GM12873 (cell line): ENCODE measurements around the gene ATL3.

Experiments
- TF ChIP-seq, protein P1 (sequence below): IDR thresholded peaks from 2 replicates; pipeline ENCODE4 v1.5.1; 2012; ENCODE audit warnings: low read depth, mild to moderate bottlenecking, moderate library complexity, low read length, control low read depth; ENCODE audit not compliant: insufficient read depth; ENCODE audit errors: missing control alignments

The ATL3 gene

DNA sequence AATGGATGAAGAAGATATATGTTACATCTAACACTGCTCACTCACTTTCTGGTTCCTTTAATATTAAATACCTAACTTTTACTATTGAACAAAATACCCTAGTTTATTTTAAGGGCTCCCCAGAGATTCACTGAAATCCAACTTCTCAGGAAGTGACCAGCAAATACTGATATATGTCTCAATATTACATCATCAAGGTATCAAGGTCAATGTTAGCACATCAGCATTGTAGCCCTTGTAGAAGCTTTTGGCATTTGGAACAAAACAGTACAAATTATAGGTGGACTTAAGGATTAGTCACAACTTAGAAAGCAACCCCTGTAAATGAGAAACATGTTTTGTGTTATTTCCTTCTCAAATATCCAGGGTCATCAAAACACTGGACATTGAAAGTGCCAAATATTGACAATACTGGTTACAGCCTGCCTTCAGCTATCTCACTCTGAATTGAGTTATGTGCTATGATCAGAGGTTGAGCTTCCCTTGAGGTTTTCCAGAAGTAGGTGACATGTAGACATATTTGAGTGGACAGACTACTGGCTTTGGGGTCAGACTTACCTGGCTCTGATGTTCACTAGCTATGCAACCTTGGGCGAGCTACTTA lies 1.9 kb upstream of the ATL3 start:
- TF ChIP-seq, protein P1, sequence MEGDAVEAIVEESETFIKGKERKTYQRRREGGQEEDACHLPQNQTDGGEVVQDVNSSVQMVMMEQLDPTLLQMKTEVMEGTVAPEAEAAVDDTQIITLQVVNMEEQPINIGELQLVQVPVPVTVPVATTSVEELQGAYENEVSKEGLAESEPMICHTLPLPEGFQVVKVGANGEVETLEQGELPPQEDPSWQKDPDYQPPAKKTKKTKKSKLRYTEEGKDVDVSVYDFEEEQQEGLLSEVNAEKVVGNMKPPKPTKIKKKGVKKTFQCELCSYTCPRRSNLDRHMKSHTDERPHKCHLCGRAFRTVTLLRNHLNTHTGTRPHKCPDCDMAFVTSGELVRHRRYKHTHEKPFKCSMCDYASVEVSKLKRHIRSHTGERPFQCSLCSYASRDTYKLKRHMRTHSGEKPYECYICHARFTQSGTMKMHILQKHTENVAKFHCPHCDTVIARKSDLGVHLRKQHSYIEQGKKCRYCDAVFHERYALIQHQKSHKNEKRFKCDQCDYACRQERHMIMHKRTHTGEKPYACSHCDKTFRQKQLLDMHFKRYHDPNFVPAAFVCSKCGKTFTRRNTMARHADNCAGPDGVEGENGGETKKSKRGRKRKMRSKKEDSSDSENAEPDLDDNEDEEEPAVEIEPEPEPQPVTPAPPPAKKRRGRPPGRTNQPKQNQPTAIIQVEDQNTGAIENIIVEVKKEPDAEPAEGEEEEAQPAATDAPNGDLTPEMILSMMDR, result no peak

DNA sequence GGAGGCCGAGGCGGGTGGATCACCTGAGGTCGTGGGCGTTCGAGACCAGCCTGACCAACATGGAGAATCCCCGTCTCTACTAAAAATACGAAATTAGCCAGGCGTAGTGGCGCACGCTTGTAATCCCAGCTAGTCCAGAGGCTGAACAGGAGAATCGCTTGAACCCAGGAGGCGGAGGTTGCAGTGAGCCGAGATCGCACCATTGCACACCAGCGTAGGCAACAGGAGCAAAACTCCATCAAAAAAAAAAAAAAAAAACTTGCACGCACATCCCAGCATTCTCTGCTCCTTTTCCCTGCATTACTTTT lies 934 bp upstream of the ATL3 start:
- TF ChIP-seq, protein P1, result no peak

DNA sequence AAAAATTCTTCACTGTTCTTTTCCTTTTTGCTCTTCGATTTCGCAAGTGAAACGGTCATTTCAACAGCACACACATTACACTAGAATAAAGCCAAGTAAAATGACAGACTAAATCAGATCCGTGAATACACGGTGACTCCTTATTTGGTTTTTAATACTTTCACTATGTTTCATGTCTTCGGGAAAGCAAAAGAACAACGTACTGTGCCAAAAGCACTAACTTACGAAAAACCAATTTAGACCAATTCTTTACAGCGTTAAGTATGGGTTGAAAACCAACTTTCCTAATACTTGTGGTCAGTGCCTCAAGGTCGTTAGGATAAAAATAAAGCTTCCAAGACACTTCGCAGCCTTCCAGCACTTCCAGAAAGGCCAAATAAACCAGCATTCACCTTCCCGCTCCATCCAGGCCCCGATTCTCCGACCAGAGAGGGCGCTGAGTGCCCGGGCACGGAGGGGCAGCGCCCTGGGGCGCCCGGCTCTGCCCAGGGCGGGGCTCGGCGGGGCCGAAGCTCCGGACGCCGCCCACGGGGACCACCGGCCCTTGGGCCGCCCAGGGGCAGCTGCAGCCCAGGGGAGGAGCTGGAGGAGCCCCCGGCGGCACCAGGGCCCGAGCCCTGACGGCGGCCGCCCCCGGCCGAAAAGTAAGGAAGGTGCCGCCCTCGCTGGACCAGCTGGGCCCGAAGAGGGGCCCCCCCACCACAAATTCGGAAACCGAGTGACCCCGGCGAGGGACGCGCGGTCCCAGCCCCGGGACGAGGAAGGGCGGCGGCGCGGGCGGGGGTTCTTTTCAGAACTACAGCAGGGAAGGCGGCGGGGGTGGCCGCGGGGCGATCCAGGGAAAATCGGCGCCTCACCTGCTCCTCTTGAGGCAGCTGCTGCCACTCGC lies 499 bp downstream of the ATL3 start:
- TF ChIP-seq, protein P1, result peak; percentile 45

DNA sequence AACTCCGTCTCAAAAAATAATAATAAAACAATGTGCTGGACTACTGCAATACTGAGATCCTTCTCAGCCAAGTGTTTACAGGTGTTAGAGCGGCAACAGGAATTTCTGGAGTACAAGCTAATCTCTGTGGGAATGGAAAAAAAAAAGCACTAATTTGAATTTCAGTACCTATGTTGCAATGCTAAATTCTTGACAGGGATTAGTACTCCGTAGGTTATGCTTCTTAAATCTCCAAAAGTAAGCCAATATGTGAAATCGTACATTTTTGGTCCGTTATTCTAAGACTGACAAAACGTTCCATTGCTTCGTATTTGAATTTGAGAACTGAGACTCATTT lies 1.1 kb downstream of the ATL3 start:
- TF ChIP-seq, protein P1, result no peak

DNA sequence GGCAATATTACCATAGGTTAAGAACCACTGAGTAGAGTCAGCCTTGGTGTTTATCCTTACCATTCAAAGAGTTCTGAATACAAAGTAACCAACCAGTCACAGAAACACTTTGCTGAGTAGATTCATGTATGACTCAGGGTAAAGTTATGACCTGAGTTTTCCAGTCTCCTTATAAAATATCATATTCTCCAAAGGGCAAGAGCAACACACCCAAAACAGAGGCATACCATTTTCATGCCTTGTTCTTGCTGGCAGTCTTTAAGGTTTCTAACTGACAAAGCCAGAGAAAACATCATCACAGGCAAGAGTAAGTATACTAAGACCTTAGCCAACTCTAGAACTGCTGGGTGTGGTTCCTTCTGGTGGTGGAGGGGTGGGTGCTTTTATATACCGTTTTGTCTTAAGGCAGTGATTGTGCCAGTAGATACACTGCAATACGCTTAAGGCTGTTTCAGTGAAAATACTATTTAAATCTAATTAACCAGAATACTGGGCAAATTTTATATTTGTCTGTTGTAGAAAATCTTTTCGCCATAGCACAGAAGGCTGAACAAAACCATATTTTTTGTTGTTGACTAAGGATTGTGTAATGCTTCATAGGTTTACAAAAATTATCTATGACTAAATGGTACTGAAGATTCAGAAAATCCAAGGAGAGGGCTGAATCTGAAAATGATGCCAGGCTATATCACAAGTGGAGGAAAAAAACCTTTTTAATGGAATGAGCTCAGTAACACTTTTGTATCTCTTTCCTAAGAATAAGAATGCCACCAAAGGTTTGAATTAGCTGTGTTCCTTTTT lies 3.0 kb downstream of the ATL3 start:
- TF ChIP-seq, protein P1, result no peak

DNA sequence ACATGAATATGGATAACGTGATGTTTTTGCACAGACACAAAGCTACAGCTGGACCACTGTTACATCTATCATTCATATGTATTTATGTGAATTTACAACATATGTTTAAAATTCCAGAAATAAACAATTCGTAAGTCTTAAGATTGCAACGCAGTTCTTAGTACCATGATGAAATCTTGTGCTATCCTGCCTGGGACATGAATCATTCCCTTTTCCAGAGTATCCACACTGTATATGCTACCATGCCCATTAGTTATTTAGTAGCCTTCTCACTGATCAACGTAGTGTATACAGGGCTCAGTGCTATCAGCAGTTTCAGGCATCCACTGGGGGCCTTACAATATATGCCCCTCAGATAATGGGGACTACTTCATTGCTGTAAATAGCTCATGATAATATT lies 4.3 kb downstream of the ATL3 start:
- TF ChIP-seq, protein P1, result no peak

DNA sequence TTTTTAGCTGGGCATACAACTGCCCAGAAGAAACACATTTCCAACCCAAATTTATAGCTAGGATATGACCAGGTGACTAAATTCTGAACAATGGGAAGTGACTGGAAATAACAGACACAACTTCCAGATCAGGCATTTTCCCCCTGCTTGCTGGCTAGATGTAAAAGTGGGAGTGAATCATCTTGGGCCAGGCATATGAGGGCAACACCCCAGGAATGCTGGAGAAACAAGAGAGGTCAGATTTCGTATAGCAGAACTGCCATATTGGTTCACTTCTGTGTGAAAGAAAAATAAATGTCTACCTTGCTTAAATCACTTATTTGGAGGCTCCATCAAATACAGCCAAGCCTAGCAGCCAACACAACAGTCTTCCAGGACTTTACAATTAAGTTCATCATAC lies 7.4 kb downstream of the ATL3 start:
- TF ChIP-seq, protein P1, result no peak
